ENCODE data around the gene MYRFL. TPM values are rescaled to one million over a fixed set of nuclear protein-coding genes. Genes with fewer than 3 reads are reported as not detected.

The MYRFL gene
- total RNA-seq, 2 experiments from 2014 or later = not detected

GRCh38 chr12:70006619-70006973, 181.6 kb downstream of the MYRFL start:
- no peak for ATAC-seq
- Mint-ChIP-seq H3K4me3 (no peak overlapping the region), H3K27me3 (peaks cover 5% of the 10 kb centered on the region), H3K4me1 (ENCODE audit: low read depth) (no peaks in the 10 kb centered on the region), H3K27ac (no peak overlapping the region), H3K9me3 (peaks cover 11% of the 10 kb centered on the region), H3K36me3 (ENCODE audit: low read depth) (no peaks in the 10 kb centered on the region)
- no peak for TF ChIP-seq CTCF (IDR thresholded peaks at IDR 0.05)
- POLR2A ChIA-PET = no interaction called here
- DNase-seq = no peak
- CTCF ChIA-PET = no interaction called here
- intact Hi-C loops (cut with micrococcal nuclease) = no loop called here

- ATAC-seq = no peak
- H3K4me1 Mint-ChIP-seq (ENCODE audit: low read depth) = no peaks in the 10 kb centered on the region
- DNase-seq = no peak
- POLR2A ChIA-PET = no interaction called here
- no peak for TF ChIP-seq CTCF (IDR thresholded peaks at IDR 0.05)
- CTCF ChIA-PET = no interaction called here
- H3K9me3 Mint-ChIP-seq = peaks cover 11% of the 10 kb centered on the region
- no peak overlapping the region for H3K27ac Mint-ChIP-seq
- intact Hi-C loops (cut with micrococcal nuclease) = no loop called here
- peaks cover 5% of the 10 kb centered on the region for H3K27me3 Mint-ChIP-seq
- H3K36me3 Mint-ChIP-seq (ENCODE audit: low read depth) = no peaks in the 10 kb centered on the region
- no peak overlapping the region for H3K4me3 Mint-ChIP-seq
Observed at GRCh38 chr12:70007687-70008086, 182.7 kb downstream of the MYRFL start.

Other genes with a start within 250 kb of the MYRFL start
- 100 to 1,000 TPM; 389 to 403 TPM for gene CCT2, start 239.8 kb upstream of the MYRFL start, total RNA-seq
- not detected for gene LRRC10, start 214.3 kb upstream of the MYRFL start, total RNA-seq
- gene BEST3, start 125.9 kb upstream of the MYRFL start, total RNA-seq = not detected
- 10 to 100 TPM; 31.4 to 37.2 TPM for gene RAB3IP, start 86.4 kb upstream of the MYRFL start, total RNA-seq